IMR-90 (cell line): Measurements from ENCODE around the gene ECI2. TPM values are rescaled to one million over a fixed set of nuclear protein-coding genes. Genes with fewer than 3 reads are reported as not detected.

Experiments used
- ATAC-seq: fragments of 200-7000 bp; cut with Tn5 transposase; 2 replicates; pipeline ENCODE4 v1.9.1; 2020; ENCODE audit warnings: low read depth, mild to moderate bottlenecking, moderate library complexity
- BruUV-seq: library from RNA; stranded (reverse); fragments of 400-500 nt; replicated peaks from 2 replicates; lab custom pipeline; 2021; lab: Mats Ljungman, UMichigan
- CTCF ChIA-PET: fragments of 300-600 bp; formaldehyde crosslinking; extraction: SDS; loops from one replicate; lab custom pipeline; 2021; ENCODE audit warnings: antibody characterized with exemption; lab: Yijun Ruan, JAX
- POLR2A ChIA-PET: fragments of 300-600 bp; sonication (Branson Sonifier 250); formaldehyde crosslinking; loops from one replicate; lab custom pipeline; 2022; ENCODE audit warnings: antibody characterized with exemption; ENCODE audit not compliant: unreplicated experiment; lab: Charles Lee
- DNase-seq: peaks from one replicate; pipeline ENCODE4 v3.0.0; 2013
- H2AFZ ChIP-seq: replicated peaks from 2 replicates; pipeline ENCODE3; 2013; ENCODE audit warnings: low read length, mild to moderate bottlenecking; ENCODE audit not compliant: poor library complexity
- H2AK5ac ChIP-seq: 2 replicates; pipeline ENCODE4 v1.6.1; 2013; ENCODE audit warnings: low read depth, low read length, inconsistent platforms
- H2AK9ac ChIP-seq: replicated peaks from 2 replicates; pipeline ENCODE3; 2013; ENCODE audit warnings: mild to moderate bottlenecking, low read depth, low read length, moderate library complexity; ENCODE audit not compliant: poor library complexity
- H2BK120ac ChIP-seq: 2 replicates; pipeline ENCODE4 v1.6.1; 2013; ENCODE audit warnings: low read depth, low read length, inconsistent platforms
- H2BK15ac ChIP-seq: 3 replicates; pipeline ENCODE4 v1.6.1; 2013; ENCODE audit warnings: low read depth, low read length, inconsistent platforms
- H2BK20ac ChIP-seq: 2 replicates; pipeline ENCODE4 v1.6.1; 2013; ENCODE audit warnings: low read depth, mild to moderate bottlenecking, inconsistent platforms, low read length, moderate library complexity
- H2BK5ac ChIP-seq: 2 replicates; pipeline ENCODE4 v1.6.1; 2013; ENCODE audit warnings: mild to moderate bottlenecking, low read depth, low read length, inconsistent platforms; ENCODE audit not compliant: poor library complexity, severe bottlenecking
- H3K14ac ChIP-seq: replicated peaks from 2 replicates; pipeline ENCODE4 v1.6.1; 2013; ENCODE audit warnings: low read depth, low read length, inconsistent platforms
- H3K18ac ChIP-seq: 2 replicates; pipeline ENCODE4 v1.6.1; 2013; ENCODE audit warnings: low read depth, low read length, control low read depth
- H3K23ac ChIP-seq: 2 replicates; pipeline ENCODE4 v1.6.1; 2013; ENCODE audit warnings: low read depth, low read length, inconsistent platforms
- H3K27ac ChIP-seq: 2 replicates; pipeline ENCODE4 v1.5.1; 2013; ENCODE audit warnings: mild to moderate bottlenecking, control low read depth, low read length; ENCODE audit not compliant: insufficient read depth
- H3K27me3 ChIP-seq: 2 replicates; pipeline ENCODE4 v1.6.1; 2013; ENCODE audit warnings: low read length; ENCODE audit not compliant: control insufficient read depth, insufficient read depth
- H3K36me3 ChIP-seq: 2 replicates; pipeline ENCODE4 v1.6.1; 2013; ENCODE audit warnings: low read length, mixed read lengths; ENCODE audit not compliant: control insufficient read depth, insufficient read depth
- H3K4ac ChIP-seq: 2 replicates; pipeline ENCODE4 v1.6.1; 2013; ENCODE audit warnings: low read depth, low read length, inconsistent platforms
- H3K4me1 ChIP-seq: 2 replicates; pipeline ENCODE4 v1.6.1; 2013; ENCODE audit warnings: low read length, mixed read lengths; ENCODE audit not compliant: control insufficient read depth, insufficient read depth
- H3K4me2 ChIP-seq: 2 replicates; pipeline ENCODE4 v1.6.1; 2013; ENCODE audit warnings: low read depth, mild to moderate bottlenecking, control low read depth, low read length, moderate library complexity
- H3K4me3 ChIP-seq: 2 replicates; pipeline ENCODE4 v1.5.1; 2013; ENCODE audit warnings: low read depth, mild to moderate bottlenecking, control low read depth, low read length, moderate library complexity; ENCODE audit not compliant: insufficient read depth
- H3K56ac ChIP-seq: 2 replicates; pipeline ENCODE4 v1.6.1; 2013; ENCODE audit warnings: low read length, inconsistent platforms; ENCODE audit not compliant: insufficient read depth; ENCODE audit errors: extremely low read depth
- H3K79me1 ChIP-seq, 2 experiments: 2 replicates each; pipeline ENCODE4 v1.6.1; 2013; ENCODE audit warnings: low read length in 2 of 2, inconsistent platforms in 1 of 2, low read depth in 1 of 2
- H3K9ac ChIP-seq: 2 replicates; pipeline ENCODE4 v1.6.1; 2013; ENCODE audit warnings: low read depth, low read length, control low read depth
- H3K9me1 ChIP-seq: 2 replicates; pipeline ENCODE4 v1.6.1; 2013; ENCODE audit warnings: low read length, inconsistent platforms; ENCODE audit not compliant: insufficient read depth
- H3K9me3 ChIP-seq: 2 replicates; pipeline ENCODE4 v1.6.1; 2013; ENCODE audit warnings: low read length; ENCODE audit not compliant: control insufficient read depth, insufficient read depth
- H4K20me1 ChIP-seq: 2 replicates; pipeline ENCODE4 v1.6.1; 2013; ENCODE audit warnings: low read length, inconsistent platforms; ENCODE audit not compliant: insufficient read depth
- H4K5ac ChIP-seq: 2 replicates; pipeline ENCODE4 v1.6.1; 2013; ENCODE audit warnings: mild to moderate bottlenecking, low read depth, low read length, control low read depth
- H4K8ac ChIP-seq, 2 experiments: 2 replicates each; pipeline ENCODE4 v1.6.1; 2013; ENCODE audit warnings: low read depth in 2 of 2, low read length in 2 of 2, control low read depth in 1 of 2, inconsistent platforms in 1 of 2
- H4K91ac ChIP-seq: 2 replicates; pipeline ENCODE4 v1.6.1; 2013; ENCODE audit warnings: low read depth, low read length, inconsistent platforms; ENCODE audit not compliant: insufficient read depth
- BHLHE40 ChIP-seq: fragments of 150-350 bp; IDR thresholded peaks from 2 replicates; pipeline ENCODE4 v1.6.1; 2016; ENCODE audit warnings: mild to moderate bottlenecking, low read depth, low read length
- CEBPB ChIP-seq: IDR thresholded peaks from 2 replicates; pipeline ENCODE4 v1.6.1; 2012; ENCODE audit warnings: low read depth, low read length, improper control_type of control experiment
- CHD1 ChIP-seq: IDR thresholded peaks from 2 replicates; pipeline ENCODE4 v1.6.1; 2012; ENCODE audit warnings: low read depth, low read length, improper control_type of control experiment
- CTCF ChIP-seq: conservative IDR thresholded peaks from 2 replicates; pipeline ENCODE4 v1.5.1; 2012; ENCODE audit warnings: mild to moderate bottlenecking, low read depth, low read length, improper control_type of control experiment
- ELK1 ChIP-seq: fragments of 150-350 bp; IDR thresholded peaks from 2 replicates; pipeline ENCODE4 v1.6.1; 2016; ENCODE audit warnings: low read depth, mild to moderate bottlenecking, low read length, moderate library complexity, borderline replicate concordance
- FOS ChIP-seq: fragments of 150-350 bp; IDR thresholded peaks from 2 replicates; pipeline ENCODE4 v1.6.1; 2016; ENCODE audit warnings: low read depth, low read length
- MAFK ChIP-seq: IDR thresholded peaks from 2 replicates; pipeline ENCODE4 v1.6.1; 2012; ENCODE audit warnings: low read depth, low read length, improper control_type of control experiment
- MAZ ChIP-seq: IDR thresholded peaks from 2 replicates; pipeline ENCODE4 v1.6.1; 2012; ENCODE audit warnings: low read depth, mild to moderate bottlenecking, low read length, improper control_type of control experiment, moderate library complexity, borderline replicate concordance
- MXI1 ChIP-seq: IDR thresholded peaks from 2 replicates; pipeline ENCODE4 v1.6.1; 2012; ENCODE audit warnings: low read depth, mild to moderate bottlenecking, low read length, moderate library complexity, borderline replicate concordance
- NFE2L2 ChIP-seq: fragments of 150-350 bp; IDR thresholded peaks from 2 replicates; pipeline ENCODE4 v1.6.1; 2016; ENCODE audit warnings: low read depth, mild to moderate bottlenecking, low read length
- POLR2A ChIP-seq: IDR thresholded peaks from 2 replicates; pipeline ENCODE4 v1.6.1; 2012; ENCODE audit warnings: mild to moderate bottlenecking, low read depth, low read length
- RAD21 ChIP-seq: IDR thresholded peaks from 2 replicates; pipeline ENCODE4 v1.6.1; 2012; ENCODE audit warnings: low read length, improper control_type of control experiment
- RCOR1 ChIP-seq: IDR thresholded peaks from 2 replicates; pipeline ENCODE4 v1.6.1; 2012; ENCODE audit warnings: mild to moderate bottlenecking, low read length, improper control_type of control experiment; ENCODE audit not compliant: insufficient replicate concordance
- RFX5 ChIP-seq: IDR thresholded peaks from 2 replicates; pipeline ENCODE4 v1.8.0; 2012; ENCODE audit warnings: low read depth, mild to moderate bottlenecking, low read length, moderate library complexity
- SMC3 ChIP-seq: fragments of 150-350 bp; IDR thresholded peaks from 2 replicates; pipeline ENCODE4 v1.6.1; 2016; ENCODE audit warnings: low read depth, mild to moderate bottlenecking, antibody characterized with exemption, low read length, moderate library complexity
- USF2 ChIP-seq: fragments of 150-350 bp; IDR thresholded peaks from 2 replicates; pipeline ENCODE4 v1.6.1; 2017; ENCODE audit warnings: mild to moderate bottlenecking, antibody characterized with exemption, low read length, low read depth
- WGBS, 2 experiments: methylation state at CpG; one replicate each; pipeline versions ENCODE4 v1.1.5 to v1.1.7; 2013; ENCODE audit warnings: missing lambda C conversion rate in 2 of 2; ENCODE audit not compliant: insufficient read length in 1 of 2; ENCODE audit errors: extremely low coverage in 2 of 2; 5-methylcytosine and 5-hydroxymethylcytosine counted together
- dilution Hi-C: fragments of 300-500 bp; cut with HindIII; formaldehyde crosslinking; loops from one replicate; pipeline ENCODE4 v1.14.3; 2018; ENCODE audit warnings: low sequenced_read_pairs; ENCODE audit not compliant: unreplicated experiment
- in situ Hi-C: fragments of 300-500 bp; cut with MboI; formaldehyde crosslinking; loops from 3 replicates; pipeline ENCODE4 v1.14.3; 2019; ENCODE audit warnings: low sequenced_read_pairs, inconsistent platforms, mixed read lengths
- intact Hi-C: fragments of 100-400 bp; cut with micrococcal nuclease; formaldehyde crosslinking; loops from 2 replicates; pipeline ENCODE4 v1.10.0; 2022
- polyA plus RNA-seq, 3 experiments: library from polyadenylated mRNA; depleted of rRNA; stranded (reverse); fragments of >200 nt; gene quantifications; 2 replicates each; pipeline ENCODE4 v1.2.3, GENCODE V29; 2012; ENCODE audit warnings: low replicate concordance in 1 of 3
- total RNA-seq: library from RNA; depleted of rRNA; stranded (reverse); fragments of >200 nt; gene quantifications from 2 replicates; pipeline ENCODE4 v1.2.3, GENCODE V29; 2012

ECI2 gene
- total and polyA plus RNA-seq, 2 of the 4 experiments (the other 2 are of a cell fraction), result 64.1 to 152 TPM

GRCh38 chr6:4178737-4179333 lies 43.5 kb upstream of the ECI2 start:
- Histone ChIP-seq H2BK15ac (no peak overlapping the region), H3K4ac (no peak overlapping the region), H4K91ac (no peak overlapping the region), H3K4me1 (peaks cover 3% of the 10 kb centered on the region; the same call in 1 of the 2 replicates), H3K9me1 (no peaks in the 10 kb centered on the region), H3K9me3 (no peaks in the 10 kb centered on the region), H2AK5ac (no peak overlapping the region), H4K5ac (no peak overlapping the region), H3K9ac (no peak overlapping the region), H3K4me3 (no peak overlapping the region), H2AFZ (no peak overlapping the region), H3K36me3 (no peaks in the 10 kb centered on the region), H2AK9ac (no peak overlapping the region), H3K14ac (no peak overlapping the region), H3K23ac (no peak overlapping the region), H3K27ac (no peak overlapping the region), H2BK5ac (no peak overlapping the region), H4K8ac (no peak overlapping the region), H3K56ac (no peak overlapping the region), H3K79me1 (no peaks in the 10 kb centered on the region), H4K20me1 (no peaks in the 10 kb centered on the region), H3K4me2 (no peak overlapping the region), H2BK120ac (no peak overlapping the region), H2BK20ac (no peak overlapping the region), H3K27me3 (peaks cover 11% of the 10 kb centered on the region; the same call in 1 of the 2 replicates), H3K18ac (no peak overlapping the region)
- WGBS, 2 experiments, result 80% methylated on average over 2 of the region's 8 CpGs; no CpG with 5 or more reads in 1 of the 2 experiments
- in situ Hi-C loops (no loop called here), intact Hi-C loops (no loop called here), dilution Hi-C loops (no loop called here)
- BruUV-seq, result no TSS peak
- TF ChIP-seq NFE2L2 (no peak), FOS (no peak), CHD1 (no peak), RCOR1 (no peak), MXI1 (no peak), MAFK (no peak), USF2 (no peak), MAZ (no peak), CEBPB (no peak), SMC3 (no peak), RAD21 (no peak), BHLHE40 (no peak), POLR2A (no peak), CTCF (no peak), ELK1 (no peak), RFX5 (no peak)
- ChIA-PET CTCF (no interaction called here), POLR2A (no interaction called here)
- no peak for DNase-seq
- ATAC-seq, result no peak
